ENCODE results near the gene SF3B3. TPM values are rescaled to one million over a fixed set of nuclear protein-coding genes. Genes with fewer than 3 reads are reported as not detected.

Gene SF3B3
- polyA plus RNA-seq, 1 of the 3 experiments (the other 2 are of a cell fraction) = 81.7 TPM

DNA sequence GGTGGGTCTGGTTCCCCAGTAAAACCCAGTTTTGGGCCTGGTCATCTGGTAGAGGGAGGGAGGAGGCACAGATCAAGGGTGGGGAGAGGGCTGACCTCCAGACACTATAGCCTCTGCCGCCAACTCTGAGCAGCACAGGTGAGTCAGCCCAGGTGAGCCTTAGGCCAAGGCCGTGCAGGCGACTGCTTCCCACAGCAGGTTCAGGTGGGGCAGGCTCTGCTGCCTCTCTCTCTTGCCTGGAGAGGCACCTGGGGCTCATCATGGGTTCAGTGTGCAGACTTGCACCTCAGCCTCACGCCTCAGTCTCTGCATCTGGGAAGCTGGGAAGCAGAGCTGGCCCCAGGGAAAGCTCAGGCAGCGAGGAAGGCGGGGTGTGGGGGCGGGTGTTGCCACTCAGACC, 84.9 kb downstream of the SF3B3 start (continued):
- TF ChIP-seq, protein P1, sequence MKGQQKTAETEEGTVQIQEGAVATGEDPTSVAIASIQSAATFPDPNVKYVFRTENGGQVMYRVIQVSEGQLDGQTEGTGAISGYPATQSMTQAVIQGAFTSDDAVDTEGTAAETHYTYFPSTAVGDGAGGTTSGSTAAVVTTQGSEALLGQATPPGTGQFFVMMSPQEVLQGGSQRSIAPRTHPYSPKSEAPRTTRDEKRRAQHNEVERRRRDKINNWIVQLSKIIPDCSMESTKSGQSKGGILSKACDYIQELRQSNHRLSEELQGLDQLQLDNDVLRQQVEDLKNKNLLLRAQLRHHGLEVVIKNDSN (IDR thresholded peaks at IDR 0.05; ENCODE audit: borderline replicate concordance, low read depth) = no peak
- no peak for TF ChIP-seq TCF12 (IDR thresholded peaks at IDR 0.05)
- TF ChIP-seq MXI1 (IDR thresholded peaks at IDR 0.05; ENCODE audit: low read depth, low read length) = no peak
- TF ChIP-seq MEF2A (IDR thresholded peaks at IDR 0.05; ENCODE audit: borderline replicate concordance, low read depth) = no peak
- no peak for TF ChIP-seq NRF1 (IDR thresholded peaks at IDR 0.05; ENCODE audit: low read depth, low read length)
- TF ChIP-seq, protein P2, sequence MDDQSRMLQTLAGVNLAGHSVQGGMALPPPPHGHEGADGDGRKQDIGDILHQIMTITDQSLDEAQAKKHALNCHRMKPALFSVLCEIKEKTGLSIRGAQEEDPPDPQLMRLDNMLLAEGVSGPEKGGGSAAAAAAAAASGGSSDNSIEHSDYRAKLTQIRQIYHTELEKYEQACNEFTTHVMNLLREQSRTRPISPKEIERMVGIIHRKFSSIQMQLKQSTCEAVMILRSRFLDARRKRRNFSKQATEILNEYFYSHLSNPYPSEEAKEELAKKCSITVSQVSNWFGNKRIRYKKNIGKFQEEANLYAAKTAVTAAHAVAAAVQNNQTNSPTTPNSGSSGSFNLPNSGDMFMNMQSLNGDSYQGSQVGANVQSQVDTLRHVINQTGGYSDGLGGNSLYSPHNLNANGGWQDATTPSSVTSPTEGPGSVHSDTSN (IDR thresholded peaks at IDR 0.05) = no peak
- no peak for TF ChIP-seq FOXJ3 (CRISPR knock-in tag; IDR thresholded peaks at IDR 0.05)

DNA sequence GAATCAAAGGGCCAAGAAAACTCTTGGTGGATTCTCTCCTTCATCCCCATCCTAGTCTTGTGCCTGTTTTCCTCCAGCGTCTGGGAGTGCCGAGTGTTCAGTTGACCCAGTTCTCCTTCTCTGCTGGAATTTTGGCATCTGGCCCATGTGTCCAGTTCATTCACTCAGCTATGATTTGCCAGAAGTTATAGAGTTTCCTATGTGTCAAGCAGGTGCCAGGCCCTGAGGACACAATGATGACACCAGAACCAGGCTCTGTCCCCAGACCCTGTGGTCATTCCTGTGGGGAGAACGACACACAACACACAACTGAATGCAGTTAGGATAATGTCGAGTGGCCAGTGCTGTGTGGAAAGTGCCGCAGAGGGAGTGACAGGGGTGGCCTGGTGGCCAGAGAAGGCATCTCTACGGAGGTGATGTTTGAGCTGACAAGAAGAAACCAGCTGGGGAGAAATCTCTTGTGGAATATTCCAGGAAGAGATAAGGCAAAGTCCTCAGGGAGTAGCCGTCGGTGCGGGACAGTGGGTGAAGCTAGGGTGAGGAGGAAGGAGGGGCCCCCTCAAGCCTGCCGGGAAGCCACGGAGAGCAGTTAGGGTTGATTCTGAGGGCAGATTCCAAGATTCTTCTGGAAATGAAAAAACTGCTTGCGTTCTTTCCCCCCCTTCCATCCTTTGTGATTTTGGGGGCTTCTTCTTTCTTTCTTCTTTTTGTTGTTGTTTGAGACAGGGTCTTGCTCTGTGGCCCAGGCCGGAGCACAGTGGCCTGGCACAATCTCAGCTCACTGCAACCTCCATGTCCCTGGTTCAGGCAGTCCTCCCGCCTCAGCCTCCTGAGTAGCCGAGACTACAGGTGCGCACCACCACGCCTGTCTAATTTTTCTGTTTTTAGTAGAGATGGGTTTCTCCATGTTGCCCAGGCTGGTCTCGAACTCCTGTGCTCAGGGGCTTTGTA, 86.9 kb downstream of the SF3B3 start:
- H3F3A ChIP-seq (replicated peaks; ENCODE audit: insufficient read depth) = no peaks in the 10 kb centered on the region
- no peaks in the 10 kb centered on the region for H3K79me2 ChIP-seq (ENCODE audit: insufficient read depth)
- ChIA-PET POLR2A (no interaction called here), CTCF (interaction anchor here (1.0 kb wide), 1 partner anchor 43 kb away, joined by 3 read pairs; no protein-coding TSS in a partner anchor)
- H3K4me3 ChIP-seq (ENCODE audit: low read depth in 2 of 2, low read length in 1 of 2) = no peak overlapping the region
- H3K9me3 ChIP-seq = no peaks in the 10 kb centered on the region
- no peak overlapping the region for H2AFZ ChIP-seq (ENCODE audit: low read depth)
- H4K20me1 ChIP-seq (ENCODE audit: insufficient read depth) = no peaks in the 10 kb centered on the region
- H3K4me2 ChIP-seq = no peak overlapping the region
- no peaks in the 10 kb centered on the region for H3K9me2 ChIP-seq
- no peaks in the 10 kb centered on the region; a peak in 1 of 4 replicates for H3K4me1 ChIP-seq (ENCODE audit: control insufficient read depth in 1 of 2, insufficient read depth in 2 of 2, low read depth in 1 of 2, low read length in 1 of 2)
- DNase-seq = no peak
- H3K27me3 ChIP-seq (ENCODE audit: insufficient read depth) = no peaks in the 10 kb centered on the region
- no peak overlapping the region for H3K27ac ChIP-seq (ENCODE audit: low read depth in 2 of 2, low read length in 1 of 2)
- no peaks in the 10 kb centered on the region for H3K36me3 ChIP-seq (replicated peaks in 1 of 2; ENCODE audit: control insufficient read depth in 1 of 2, insufficient read depth in 2 of 2, low read length in 1 of 2)
- WGBS (ENCODE audit: low lambda C conversion rate) = 74% methylated on average over 18 of the region's 18 CpGs
- H3K9ac ChIP-seq = no peak overlapping the region
- TF ChIP-seq, protein P3, sequence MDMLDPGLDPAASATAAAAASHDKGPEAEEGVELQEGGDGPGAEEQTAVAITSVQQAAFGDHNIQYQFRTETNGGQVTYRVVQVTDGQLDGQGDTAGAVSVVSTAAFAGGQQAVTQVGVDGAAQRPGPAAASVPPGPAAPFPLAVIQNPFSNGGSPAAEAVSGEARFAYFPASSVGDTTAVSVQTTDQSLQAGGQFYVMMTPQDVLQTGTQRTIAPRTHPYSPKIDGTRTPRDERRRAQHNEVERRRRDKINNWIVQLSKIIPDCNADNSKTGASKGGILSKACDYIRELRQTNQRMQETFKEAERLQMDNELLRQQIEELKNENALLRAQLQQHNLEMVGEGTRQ (IDR thresholded peaks at IDR 0.05; ENCODE audit: borderline replicate concordance, low read depth, low read length) = no peak
- TF ChIP-seq, protein P4, sequence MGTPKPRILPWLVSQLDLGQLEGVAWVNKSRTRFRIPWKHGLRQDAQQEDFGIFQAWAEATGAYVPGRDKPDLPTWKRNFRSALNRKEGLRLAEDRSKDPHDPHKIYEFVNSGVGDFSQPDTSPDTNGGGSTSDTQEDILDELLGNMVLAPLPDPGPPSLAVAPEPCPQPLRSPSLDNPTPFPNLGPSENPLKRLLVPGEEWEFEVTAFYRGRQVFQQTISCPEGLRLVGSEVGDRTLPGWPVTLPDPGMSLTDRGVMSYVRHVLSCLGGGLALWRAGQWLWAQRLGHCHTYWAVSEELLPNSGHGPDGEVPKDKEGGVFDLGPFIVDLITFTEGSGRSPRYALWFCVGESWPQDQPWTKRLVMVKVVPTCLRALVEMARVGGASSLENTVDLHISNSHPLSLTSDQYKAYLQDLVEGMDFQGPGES (IDR thresholded peaks at IDR 0.05; ENCODE audit: low read depth, low read length) = no peak
- TF ChIP-seq MXI1 (IDR thresholded peaks at IDR 0.05; ENCODE audit: low read depth, low read length) (no peak), GABPA (IDR thresholded peaks at IDR 0.05; ENCODE audit: low read depth) (no peak), SMC3 (IDR thresholded peaks at IDR 0.05; ENCODE audit: low read depth, low read length) (no peak), ELF1 (IDR thresholded peaks at IDR 0.05) (no peak), GATA2 (CRISPR knock-in tag; IDR thresholded peaks at IDR 0.05) (no peak), EP300 (IDR thresholded peaks at IDR 0.05; ENCODE audit: borderline replicate concordance in 1 of 2, low read depth in 1 of 2, low read length in 1 of 2) (no peak), RAD21 (IDR thresholded peaks at IDR 0.05; ENCODE audit: low read length) (no peak), FOXM1 (IDR thresholded peaks at IDR 0.05; ENCODE audit: low read depth) (no peak), TEAD4 (IDR thresholded peaks at IDR 0.05; ENCODE audit: borderline replicate concordance, insufficient read depth) (no peak)
- TF ChIP-seq, protein P5, sequence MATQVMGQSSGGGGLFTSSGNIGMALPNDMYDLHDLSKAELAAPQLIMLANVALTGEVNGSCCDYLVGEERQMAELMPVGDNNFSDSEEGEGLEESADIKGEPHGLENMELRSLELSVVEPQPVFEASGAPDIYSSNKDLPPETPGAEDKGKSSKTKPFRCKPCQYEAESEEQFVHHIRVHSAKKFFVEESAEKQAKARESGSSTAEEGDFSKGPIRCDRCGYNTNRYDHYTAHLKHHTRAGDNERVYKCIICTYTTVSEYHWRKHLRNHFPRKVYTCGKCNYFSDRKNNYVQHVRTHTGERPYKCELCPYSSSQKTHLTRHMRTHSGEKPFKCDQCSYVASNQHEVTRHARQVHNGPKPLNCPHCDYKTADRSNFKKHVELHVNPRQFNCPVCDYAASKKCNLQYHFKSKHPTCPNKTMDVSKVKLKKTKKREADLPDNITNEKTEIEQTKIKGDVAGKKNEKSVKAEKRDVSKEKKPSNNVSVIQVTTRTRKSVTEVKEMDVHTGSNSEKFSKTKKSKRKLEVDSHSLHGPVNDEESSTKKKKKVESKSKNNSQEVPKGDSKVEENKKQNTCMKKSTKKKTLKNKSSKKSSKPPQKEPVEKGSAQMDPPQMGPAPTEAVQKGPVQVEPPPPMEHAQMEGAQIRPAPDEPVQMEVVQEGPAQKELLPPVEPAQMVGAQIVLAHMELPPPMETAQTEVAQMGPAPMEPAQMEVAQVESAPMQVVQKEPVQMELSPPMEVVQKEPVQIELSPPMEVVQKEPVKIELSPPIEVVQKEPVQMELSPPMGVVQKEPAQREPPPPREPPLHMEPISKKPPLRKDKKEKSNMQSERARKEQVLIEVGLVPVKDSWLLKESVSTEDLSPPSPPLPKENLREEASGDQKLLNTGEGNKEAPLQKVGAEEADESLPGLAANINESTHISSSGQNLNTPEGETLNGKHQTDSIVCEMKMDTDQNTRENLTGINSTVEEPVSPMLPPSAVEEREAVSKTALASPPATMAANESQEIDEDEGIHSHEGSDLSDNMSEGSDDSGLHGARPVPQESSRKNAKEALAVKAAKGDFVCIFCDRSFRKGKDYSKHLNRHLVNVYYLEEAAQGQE (IDR thresholded peaks at IDR 0.05; ENCODE audit: low read depth, low read length) = no peak

Measured in SK-N-SH (cell line).